Measurements from ENCODE around the gene NDUFB7.
A peak's percentile ranks its signal among the peaks of the same experiment; 100 is the strongest.

The NDUFB7 gene

DNA sequence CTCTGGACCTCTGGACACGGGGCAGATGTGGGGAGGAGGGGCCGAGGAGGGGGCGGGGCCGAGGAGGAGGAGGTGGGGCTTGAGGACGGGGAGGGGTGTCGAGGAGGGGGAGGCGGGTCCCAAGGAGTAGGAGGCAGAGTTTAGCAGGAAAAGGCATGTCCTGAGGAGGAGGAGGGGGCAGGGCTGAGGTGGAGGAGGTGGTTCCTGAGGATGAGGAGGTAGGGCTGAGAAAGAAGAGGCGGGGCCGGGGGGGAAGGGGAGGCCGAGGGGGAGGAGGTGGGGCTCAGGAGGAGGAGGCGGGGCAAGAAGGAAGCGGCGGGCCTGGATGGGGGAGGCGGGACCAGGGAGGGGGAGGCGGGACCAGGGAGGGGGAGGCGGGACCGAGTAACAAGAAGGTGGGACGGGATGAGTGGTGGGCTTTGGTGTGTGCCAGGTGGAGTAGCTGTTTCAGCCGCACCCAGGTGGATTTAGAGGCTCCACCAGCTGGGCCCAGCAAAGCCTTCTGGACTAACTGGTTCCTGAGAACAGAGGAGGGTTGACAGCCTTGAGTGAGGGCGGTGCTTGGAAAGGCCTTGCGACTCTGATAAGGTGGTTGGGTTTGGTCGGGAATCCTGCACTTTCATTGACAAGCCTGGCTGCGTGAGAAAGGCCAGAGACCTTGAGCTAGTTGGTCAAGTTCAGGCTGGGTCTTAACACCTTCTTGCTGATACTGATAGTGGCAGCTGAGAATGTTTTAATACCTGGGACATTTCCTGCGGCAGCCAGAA lies 34.8 kb downstream of the NDUFB7 start:
- Histone ChIP-seq H3K9ac (ENCODE audit: low read length in 2 of 2) (no peak overlapping the region), H3K9me3 (ENCODE audit: control insufficient read depth in 2 of 2, low read length in 2 of 2) (no peaks in the 10 kb centered on the region), H3K4me1 (ENCODE audit: control insufficient read depth, insufficient read depth, low read length) (peaks cover 5% of the 10 kb centered on the region), H3K27me3 (ENCODE audit: control insufficient read depth in 1 of 2, insufficient read depth in 2 of 2, low read length in 2 of 2) (no peaks in the 10 kb centered on the region), H3K27ac (ENCODE audit: low read length) (no peak overlapping the region), H3K4me3 (ENCODE audit: low read length in 2 of 2) (peak overlapping the region; percentile 27 to 71), H3K36me3 (ENCODE audit: control insufficient read depth in 2 of 2, insufficient read depth in 2 of 2, low read length in 2 of 2) (peaks cover 0 to 3% of the 10 kb centered on the region in 2 donors)

DNA sequence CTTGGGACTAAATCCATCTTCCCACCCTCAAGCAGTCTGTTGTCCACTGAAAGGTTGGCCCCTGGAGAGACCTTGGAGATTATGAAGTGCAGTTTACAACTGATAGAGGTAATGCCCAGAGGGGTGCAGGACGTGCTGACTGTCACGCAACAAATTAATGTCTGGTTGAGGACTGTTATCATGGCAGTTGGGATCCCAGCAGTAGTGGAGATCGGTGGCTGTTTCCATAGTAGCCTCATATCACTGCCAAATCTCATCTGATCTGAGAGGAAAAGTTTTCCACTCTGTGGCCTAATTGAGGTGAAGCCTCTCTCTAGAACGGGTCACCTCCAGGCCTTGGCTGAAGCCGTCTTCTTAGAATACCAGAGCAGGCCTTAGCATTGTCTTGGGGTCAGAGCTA lies 38.4 kb downstream of the NDUFB7 start:
- peaks cover 0 to 3% of the 10 kb centered on the region in 2 donors for H3K36me3 ChIP-seq (ENCODE audit: control insufficient read depth in 2 of 2, insufficient read depth in 2 of 2, low read length in 2 of 2)
- no peak overlapping the region for H3K27ac ChIP-seq (ENCODE audit: low read length)
- no peak overlapping the region for H3K9ac ChIP-seq (ENCODE audit: low read length in 2 of 2)
- H3K27me3 ChIP-seq (ENCODE audit: control insufficient read depth in 1 of 2, insufficient read depth in 2 of 2, low read length in 2 of 2) = no peaks in the 10 kb centered on the region
- peaks cover 8% of the 10 kb centered on the region for H3K4me1 ChIP-seq (ENCODE audit: control insufficient read depth, insufficient read depth, low read length)
- H3K4me3 ChIP-seq (ENCODE audit: low read length in 2 of 2) = no peak overlapping the region
- H3K9me3 ChIP-seq (ENCODE audit: control insufficient read depth in 2 of 2, low read length in 2 of 2) = no peaks in the 10 kb centered on the region

DNA sequence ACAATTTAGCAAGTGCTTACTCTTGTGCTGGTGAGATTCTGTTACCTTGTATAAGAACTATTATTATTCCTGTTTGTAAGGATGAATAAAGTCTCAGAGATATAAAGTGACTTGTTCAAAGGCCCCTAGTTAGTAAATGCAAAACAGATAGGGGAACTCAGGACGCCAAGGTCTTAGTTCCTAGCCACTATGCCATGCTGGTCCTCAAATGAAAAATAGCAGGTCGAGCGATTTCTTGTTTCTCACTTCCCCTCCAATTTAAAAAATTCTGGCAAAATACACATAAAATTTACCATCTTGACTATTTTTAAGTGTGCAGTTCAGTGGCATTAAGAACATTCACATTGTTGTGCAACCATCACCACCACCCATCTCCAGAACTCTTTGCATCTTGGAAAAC lies 41.4 kb downstream of the NDUFB7 start:
- H3K9me3 ChIP-seq (ENCODE audit: control insufficient read depth in 2 of 2, low read length in 2 of 2) = no peaks in the 10 kb centered on the region
- H3K36me3 ChIP-seq (ENCODE audit: control insufficient read depth in 2 of 2, insufficient read depth in 2 of 2, low read length in 2 of 2) = peaks cover 0 to 3% of the 10 kb centered on the region in 2 donors
- peak overlapping the region in 1 of 2 donors; percentile 82 for H3K9ac ChIP-seq (ENCODE audit: low read length in 2 of 2)
- peaks cover 3% of the 10 kb centered on the region for H3K4me1 ChIP-seq (ENCODE audit: control insufficient read depth, insufficient read depth, low read length)
- no peak overlapping the region for H3K27ac ChIP-seq (ENCODE audit: low read length)
- no peak overlapping the region for H3K4me3 ChIP-seq (ENCODE audit: low read length in 2 of 2)
- H3K27me3 ChIP-seq (ENCODE audit: control insufficient read depth in 1 of 2, insufficient read depth in 2 of 2, low read length in 2 of 2) = no peaks in the 10 kb centered on the region

GRCh38 chr19:14530005-14530348 lies 41.9 kb downstream of the NDUFB7 start:
- Histone ChIP-seq H3K27ac (ENCODE audit: low read length) (peak overlapping the region; percentile 76), H3K27me3 (ENCODE audit: control insufficient read depth in 1 of 2, insufficient read depth in 2 of 2, low read length in 2 of 2) (no peaks in the 10 kb centered on the region), H3K9ac (ENCODE audit: low read length in 2 of 2) (peak overlapping the region; percentile 81 to 82), H3K4me3 (ENCODE audit: low read length in 2 of 2) (peak overlapping the region; percentile 96 to 97), H3K4me1 (ENCODE audit: control insufficient read depth, insufficient read depth, low read length) (peaks cover 3% of the 10 kb centered on the region), H3K9me3 (ENCODE audit: control insufficient read depth in 2 of 2, low read length in 2 of 2) (no peaks in the 10 kb centered on the region), H3K36me3 (ENCODE audit: control insufficient read depth in 2 of 2, insufficient read depth in 2 of 2, low read length in 2 of 2) (peaks cover 0 to 3% of the 10 kb centered on the region in 2 donors)

DNA sequence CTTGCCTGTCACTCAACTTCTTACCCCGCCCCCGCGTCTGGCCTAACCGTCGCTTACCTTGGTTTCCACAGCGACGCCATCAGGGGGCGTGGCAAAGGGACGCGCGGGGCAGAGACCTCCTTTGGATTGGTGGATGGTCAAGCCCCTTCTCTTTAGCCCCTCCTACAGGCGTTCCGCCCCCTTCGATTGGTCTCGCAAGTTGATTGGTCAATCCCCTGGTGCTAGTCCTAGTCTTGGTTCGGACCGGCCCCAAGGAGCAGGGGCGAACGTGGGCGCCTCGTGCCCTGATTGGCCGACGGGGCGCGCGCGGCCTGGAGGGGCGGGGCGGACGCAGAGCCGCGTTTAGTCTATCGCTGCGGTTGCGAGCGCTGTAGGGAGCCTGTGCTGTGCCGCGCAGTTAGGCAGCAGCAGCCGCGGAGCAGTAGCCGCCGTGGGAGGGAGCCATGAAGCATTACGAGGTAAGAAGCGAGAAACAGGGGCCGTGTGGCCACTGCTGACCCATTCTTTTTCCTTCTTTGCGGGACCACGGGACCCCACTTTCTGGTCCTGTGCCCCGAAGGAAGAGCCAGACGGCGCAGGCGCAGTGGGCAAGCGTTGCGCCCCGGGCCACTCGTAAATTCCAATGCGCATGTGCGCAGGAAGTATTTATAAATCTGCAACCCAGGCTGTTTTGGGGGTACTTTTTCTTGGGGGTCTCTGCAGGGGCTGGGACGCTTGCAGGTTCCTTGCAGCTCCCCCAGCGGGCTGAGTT lies 42.4 kb downstream of the NDUFB7 start, which contains the start of gene TECR:
TSS of gene TECR (plus strand) at position 341 of the 751 bp plus-strand sequence. CDS start at position 444, 103 bp downstream.
- Histone ChIP-seq H3K4me1 (ENCODE audit: control insufficient read depth, insufficient read depth, low read length) (peaks cover 3% of the 10 kb centered on the region), H3K27me3 (ENCODE audit: control insufficient read depth in 1 of 2, insufficient read depth in 2 of 2, low read length in 2 of 2) (no peaks in the 10 kb centered on the region), H3K27ac (ENCODE audit: low read length) (peak within 1 kb of the TSS; percentile 76), H3K9me3 (ENCODE audit: control insufficient read depth in 2 of 2, low read length in 2 of 2) (no peaks in the 10 kb centered on the region), H3K9ac (ENCODE audit: low read length in 2 of 2) (peak within 1 kb of the TSS; percentile 81 to 82), H3K4me3 (ENCODE audit: low read length in 2 of 2) (peak within 1 kb of the TSS; percentile 96 to 97), H3K36me3 (ENCODE audit: control insufficient read depth in 2 of 2, insufficient read depth in 2 of 2, low read length in 2 of 2) (no peaks in the 10 kb centered on the region)

DNA sequence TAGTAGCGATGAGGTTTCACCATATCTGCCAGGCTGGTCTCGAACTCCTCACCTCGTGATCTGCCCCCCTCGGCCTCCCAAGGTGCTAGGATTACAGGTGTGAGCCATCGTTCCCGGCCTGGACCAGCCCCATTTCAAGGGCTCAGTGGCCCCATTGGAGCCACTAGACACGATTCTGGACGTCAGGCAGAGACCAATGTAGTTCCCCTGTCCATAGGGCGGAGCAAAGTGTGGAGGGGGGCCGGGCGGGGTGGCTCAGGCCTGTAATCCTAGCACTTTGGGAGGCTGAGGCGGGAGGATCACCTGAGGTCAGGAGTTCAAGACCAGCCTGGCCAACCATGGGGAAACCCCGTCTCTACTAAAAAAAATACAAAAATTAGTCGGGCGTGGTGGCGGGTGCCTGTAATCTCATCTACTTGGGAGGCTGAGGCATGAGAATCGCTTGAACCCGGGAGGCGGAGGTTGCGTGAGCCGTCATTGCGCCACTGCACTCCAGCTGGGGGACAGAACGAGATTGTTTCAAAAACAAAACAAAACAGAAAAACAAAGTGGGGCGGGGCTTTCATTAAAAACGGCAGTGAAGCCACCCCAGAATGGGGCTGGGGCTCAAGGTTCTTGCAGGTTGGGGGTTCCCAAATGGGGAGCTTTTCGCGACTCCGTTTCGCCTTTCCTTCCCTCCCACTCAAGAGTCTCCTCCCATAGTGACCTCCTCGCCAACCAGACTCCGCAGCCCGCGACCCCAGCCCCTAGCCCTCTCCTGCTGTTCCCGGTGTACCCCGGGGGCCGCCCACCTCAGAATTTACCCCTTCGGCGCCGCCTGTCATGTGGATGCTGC lies 43.2 kb downstream of the NDUFB7 start:
- no peaks in the 10 kb centered on the region for H3K36me3 ChIP-seq (ENCODE audit: control insufficient read depth in 2 of 2, insufficient read depth in 2 of 2, low read length in 2 of 2)
- H3K4me1 ChIP-seq (ENCODE audit: control insufficient read depth, insufficient read depth, low read length) = peaks cover 3% of the 10 kb centered on the region
- H3K27ac ChIP-seq (ENCODE audit: low read length) = peak overlapping the region; percentile 41
- no peaks in the 10 kb centered on the region for H3K9me3 ChIP-seq (ENCODE audit: control insufficient read depth in 2 of 2, low read length in 2 of 2)
- peak overlapping the region in 1 of 2 donors; percentile 29 for H3K9ac ChIP-seq (ENCODE audit: low read length in 2 of 2)
- no peaks in the 10 kb centered on the region for H3K27me3 ChIP-seq (ENCODE audit: control insufficient read depth in 1 of 2, insufficient read depth in 2 of 2, low read length in 2 of 2)
- peak overlapping the region; percentile 54 to 97 for H3K4me3 ChIP-seq (ENCODE audit: low read length in 2 of 2)

GRCh38 chr19:14526423-14526822 lies 45.4 kb downstream of the NDUFB7 start:
- H3K9me3 ChIP-seq (ENCODE audit: control insufficient read depth in 2 of 2, low read length in 2 of 2) = no peaks in the 10 kb centered on the region
- no peak overlapping the region for H3K9ac ChIP-seq (ENCODE audit: low read length in 2 of 2)
- no peak overlapping the region for H3K27ac ChIP-seq (ENCODE audit: low read length)
- H3K27me3 ChIP-seq (ENCODE audit: control insufficient read depth in 1 of 2, insufficient read depth in 2 of 2, low read length in 2 of 2) = no peaks in the 10 kb centered on the region
- no peak overlapping the region for H3K4me3 ChIP-seq (ENCODE audit: low read length in 2 of 2)
- H3K36me3 ChIP-seq (ENCODE audit: control insufficient read depth in 2 of 2, insufficient read depth in 2 of 2, low read length in 2 of 2) = no peaks in the 10 kb centered on the region
- H3K4me1 ChIP-seq (ENCODE audit: control insufficient read depth, insufficient read depth, low read length) = peaks cover 3% of the 10 kb centered on the region

GRCh38 chr19:14525729-14526128 lies 46.1 kb downstream of the NDUFB7 start:
- H3K4me1 ChIP-seq (ENCODE audit: control insufficient read depth, insufficient read depth, low read length) = peaks cover 3% of the 10 kb centered on the region
- no peaks in the 10 kb centered on the region for H3K9me3 ChIP-seq (ENCODE audit: control insufficient read depth in 2 of 2, low read length in 2 of 2)
- no peaks in the 10 kb centered on the region for H3K27me3 ChIP-seq (ENCODE audit: control insufficient read depth in 1 of 2, insufficient read depth in 2 of 2, low read length in 2 of 2)
- H3K36me3 ChIP-seq (ENCODE audit: control insufficient read depth in 2 of 2, insufficient read depth in 2 of 2, low read length in 2 of 2) = no peaks in the 10 kb centered on the region
- no peak overlapping the region for H3K27ac ChIP-seq (ENCODE audit: low read length)
- H3K9ac ChIP-seq (ENCODE audit: low read length in 2 of 2) = no peak overlapping the region
- H3K4me3 ChIP-seq (ENCODE audit: low read length in 2 of 2) = no peak overlapping the region

DNA sequence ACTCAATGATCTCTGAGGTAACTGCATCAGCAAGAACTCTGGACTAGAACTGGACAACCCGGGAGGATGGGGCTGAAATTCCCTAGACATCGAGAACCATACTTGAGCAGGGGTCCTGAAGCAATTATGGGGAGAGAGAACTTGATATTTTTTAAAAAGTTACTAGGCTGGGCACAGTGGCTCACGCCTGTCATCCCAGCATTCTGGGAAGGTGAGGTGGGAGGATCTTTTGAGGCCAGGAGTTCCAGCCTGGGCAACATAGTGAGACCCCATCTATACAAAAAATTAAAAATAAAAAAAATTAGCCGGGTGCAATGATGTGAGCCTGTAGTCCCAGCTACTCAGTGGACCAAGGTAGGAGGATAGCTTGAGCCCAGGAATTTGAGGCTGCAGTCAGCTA lies 51.3 kb downstream of the NDUFB7 start:
- H3K27ac ChIP-seq (ENCODE audit: low read length) = no peak overlapping the region
- H3K4me1 ChIP-seq (ENCODE audit: control insufficient read depth, insufficient read depth, low read length) = peaks cover 23% of the 10 kb centered on the region
- no peak overlapping the region for H3K4me3 ChIP-seq (ENCODE audit: low read length in 2 of 2)
- H3K27me3 ChIP-seq (ENCODE audit: control insufficient read depth in 1 of 2, insufficient read depth in 2 of 2, low read length in 2 of 2) = no peaks in the 10 kb centered on the region
- H3K9me3 ChIP-seq (ENCODE audit: control insufficient read depth in 2 of 2, low read length in 2 of 2) = no peaks in the 10 kb centered on the region
- H3K36me3 ChIP-seq (ENCODE audit: control insufficient read depth in 2 of 2, insufficient read depth in 2 of 2, low read length in 2 of 2) = peaks cover 8 to 9% of the 10 kb centered on the region in 2 donors
- no peak overlapping the region for H3K9ac ChIP-seq (ENCODE audit: low read length in 2 of 2)

GRCh38 chr19:14519860-14520407 lies 51.9 kb downstream of the NDUFB7 start:
- no peak overlapping the region for H3K4me3 ChIP-seq (ENCODE audit: low read length in 2 of 2)
- H3K9ac ChIP-seq (ENCODE audit: low read length in 2 of 2) = no peak overlapping the region
- H3K27ac ChIP-seq (ENCODE audit: low read length) = no peak overlapping the region
- peaks cover 14 to 15% of the 10 kb centered on the region in 2 donors for H3K36me3 ChIP-seq (ENCODE audit: control insufficient read depth in 2 of 2, insufficient read depth in 2 of 2, low read length in 2 of 2)
- no peaks in the 10 kb centered on the region for H3K9me3 ChIP-seq (ENCODE audit: control insufficient read depth in 2 of 2, low read length in 2 of 2)
- H3K27me3 ChIP-seq (ENCODE audit: control insufficient read depth in 1 of 2, insufficient read depth in 2 of 2, low read length in 2 of 2) = no peaks in the 10 kb centered on the region
- H3K4me1 ChIP-seq (ENCODE audit: control insufficient read depth, insufficient read depth, low read length) = peaks cover 29% of the 10 kb centered on the region

Data from stomach smooth muscle (tissue), 2 donors.